Vagina (tissue), 2 donors: ENCODE data around the gene PDLIM1. TPM values are rescaled to one million over a fixed set of nuclear protein-coding genes. Genes with fewer than 3 reads are reported as not detected.
A peak's percentile ranks its signal among the peaks of the same experiment; 100 is the strongest.

ENCODE experiments used
- DNase-seq, 2 donors: peaks; one replicate each; pipeline ENCODE4 v3.0.0-alpha.2; 2017; ENCODE audit errors: extremely low spot score in 2 of 2
- H3K27ac ChIP-seq: fragments of 200-600 bp; sonication (generic); one replicate; pipeline ENCODE4 v1.5.1; 2019
- H3K27me3 ChIP-seq: fragments of 200-600 bp; sonication (generic); one replicate; pipeline ENCODE4 v1.5.1; 2019
- H3K36me3 ChIP-seq, 2 donors: fragments of 200-600 bp; sonication (generic); one replicate each; pipeline ENCODE4 v1.5.1; 2017 to 2019
- H3K4me1 ChIP-seq: fragments of 200-600 bp; sonication (generic); one replicate; pipeline ENCODE4 v1.5.1; 2019
- H3K4me3 ChIP-seq, 2 donors: fragments of 200-600 bp; sonication (generic); 1 replicate in 1 of 2; 2 replicates in 1 of 2; pipeline ENCODE4 v1.5.1; 2016 to 2019
- H3K9me3 ChIP-seq: fragments of 200-600 bp; sonication (generic); one replicate; pipeline ENCODE4 v1.5.1; 2019
- POLR2A ChIP-seq, 2 donors: fragments of 450-650 bp; IDR thresholded peaks; one replicate each; pipeline ENCODE4 v1.6.1; 2017; ENCODE audit warnings: antibody characterized with exemption in 2 of 2, mild to moderate bottlenecking in 2 of 2, moderate library complexity in 2 of 2
- POLR2AphosphoS5 ChIP-seq, 2 donors: sonication (generic); formaldehyde crosslinking; IDR thresholded peaks; one replicate each; pipeline ENCODE4 v1.9.0; 2017; ENCODE audit warnings: antibody characterized with exemption in 2 of 2, mild to moderate bottlenecking in 2 of 2, low read depth in 1 of 2; ENCODE audit not compliant: insufficient read depth in 1 of 2
- intact Hi-C: fragments of 100-400 bp; cut with DNase I; formaldehyde crosslinking; loops from one replicate; pipeline ENCODE4 v1.15.1; 2023
- total RNA-seq: library from RNA; depleted of rRNA; stranded (reverse); fragments of >200 nt; gene quantifications from one replicate; pipeline ENCODE4 v1.2.3, GENCODE V29; 2016
- TF ChIP-seq, protein P1 (sequence below), 3 experiments: fragments of 450-650 bp in 2 of 3; fragments of 200-600 bp in 1 of 3; sonication (generic) in 1 of 3; IDR thresholded peaks; one replicate each; pipeline ENCODE4 v1.5.1; 2017 to 2019; ENCODE audit warnings: antibody characterized with exemption in 3 of 3, mild to moderate bottlenecking in 2 of 3, moderate library complexity in 2 of 3

The PDLIM1 gene
- total RNA-seq, 1 donor from 2014 or later = 181 TPM

DNA sequence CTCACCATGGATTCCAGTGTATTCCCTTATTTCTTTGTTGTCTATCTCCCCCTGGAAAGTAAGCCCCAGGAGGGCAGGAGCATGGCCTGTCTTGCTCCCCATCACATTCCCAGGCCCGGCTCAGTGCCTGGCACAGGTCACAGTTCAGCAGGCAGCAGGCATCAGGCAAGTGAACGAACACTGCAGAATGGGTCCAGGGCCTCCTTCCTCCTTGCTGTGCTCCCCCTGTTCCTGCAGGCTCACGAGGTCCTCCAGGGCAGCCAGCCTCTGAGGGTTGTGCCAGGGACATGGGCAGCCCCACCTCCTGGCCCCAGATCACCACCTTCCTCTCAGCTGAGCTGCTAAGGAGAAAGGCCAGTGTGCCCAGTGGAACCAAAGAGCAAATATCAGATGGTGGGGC lies 41.8 kb downstream of the PDLIM1 start:
- no peak for TF ChIP-seq POLR2AphosphoS5 (IDR thresholded peaks at IDR 0.05; ENCODE audit: insufficient read depth in 1 of 2, low read depth in 1 of 2)
- no peak for TF ChIP-seq POLR2A (IDR thresholded peaks at IDR 0.05)
- TF ChIP-seq, protein P1, sequence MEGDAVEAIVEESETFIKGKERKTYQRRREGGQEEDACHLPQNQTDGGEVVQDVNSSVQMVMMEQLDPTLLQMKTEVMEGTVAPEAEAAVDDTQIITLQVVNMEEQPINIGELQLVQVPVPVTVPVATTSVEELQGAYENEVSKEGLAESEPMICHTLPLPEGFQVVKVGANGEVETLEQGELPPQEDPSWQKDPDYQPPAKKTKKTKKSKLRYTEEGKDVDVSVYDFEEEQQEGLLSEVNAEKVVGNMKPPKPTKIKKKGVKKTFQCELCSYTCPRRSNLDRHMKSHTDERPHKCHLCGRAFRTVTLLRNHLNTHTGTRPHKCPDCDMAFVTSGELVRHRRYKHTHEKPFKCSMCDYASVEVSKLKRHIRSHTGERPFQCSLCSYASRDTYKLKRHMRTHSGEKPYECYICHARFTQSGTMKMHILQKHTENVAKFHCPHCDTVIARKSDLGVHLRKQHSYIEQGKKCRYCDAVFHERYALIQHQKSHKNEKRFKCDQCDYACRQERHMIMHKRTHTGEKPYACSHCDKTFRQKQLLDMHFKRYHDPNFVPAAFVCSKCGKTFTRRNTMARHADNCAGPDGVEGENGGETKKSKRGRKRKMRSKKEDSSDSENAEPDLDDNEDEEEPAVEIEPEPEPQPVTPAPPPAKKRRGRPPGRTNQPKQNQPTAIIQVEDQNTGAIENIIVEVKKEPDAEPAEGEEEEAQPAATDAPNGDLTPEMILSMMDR (IDR thresholded peaks at IDR 0.05) = no peak
- intact Hi-C loops = loop anchor here (10.0 kb wide), 2 partner anchors 106 to 356 kb away; no protein-coding TSS in a partner anchor
- no peaks in the 10 kb centered on the region for H3K27me3 ChIP-seq
- H3K36me3 ChIP-seq = peaks cover 0 to 21% of the 10 kb centered on the region in 2 donors
- peaks cover 29% of the 10 kb centered on the region for H3K4me1 ChIP-seq
- no peak overlapping the region for H3K4me3 ChIP-seq
- H3K9me3 ChIP-seq = no peaks in the 10 kb centered on the region
- no peak overlapping the region for H3K27ac ChIP-seq
- no peak for DNase-seq

DNA sequence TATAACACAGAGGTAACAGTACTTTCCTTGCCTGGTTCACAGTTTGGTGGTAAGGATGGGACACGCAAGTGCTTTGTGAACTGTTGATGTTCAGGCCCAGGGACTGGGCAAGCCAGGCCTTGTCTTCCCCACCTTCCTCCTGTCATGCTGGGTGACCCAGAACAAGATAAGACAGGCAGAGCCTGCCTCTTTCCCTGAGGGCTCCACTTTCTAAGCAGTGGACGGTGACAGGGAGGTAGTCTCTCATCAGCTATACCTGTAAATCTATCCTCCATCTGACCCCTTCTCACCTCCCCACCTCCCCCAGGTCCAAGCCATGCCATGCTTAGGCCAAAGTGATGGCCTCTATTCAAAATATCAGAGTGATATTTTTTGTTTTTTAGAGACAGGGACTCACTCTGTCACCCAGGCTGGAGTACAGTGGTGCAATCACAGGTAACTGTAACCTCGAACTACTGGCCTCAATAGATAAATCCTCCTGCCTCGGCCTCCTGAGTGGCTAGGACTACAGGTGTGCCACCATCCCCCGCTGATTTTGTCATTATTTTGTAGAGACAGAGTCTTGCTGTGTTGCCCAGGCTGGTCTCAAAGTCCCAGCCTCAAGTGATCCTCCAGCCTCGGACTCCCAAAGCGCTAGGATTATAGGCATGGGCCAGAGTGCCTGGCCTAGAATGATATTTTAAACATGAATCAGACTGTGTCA lies 42.8 kb downstream of the PDLIM1 start:
- no peaks in the 10 kb centered on the region for H3K9me3 ChIP-seq
- DNase-seq = no peak
- no peak for TF ChIP-seq POLR2AphosphoS5 (IDR thresholded peaks at IDR 0.05; ENCODE audit: insufficient read depth in 1 of 2, low read depth in 1 of 2)
- H3K4me1 ChIP-seq = peaks cover 29% of the 10 kb centered on the region
- H3K27ac ChIP-seq = peak overlapping the region; percentile 63
- intact Hi-C loops = loop anchor here (10.0 kb wide), 2 partner anchors 107 to 357 kb away; no protein-coding TSS in a partner anchor
- no peaks in the 10 kb centered on the region for H3K27me3 ChIP-seq
- peaks cover 0 to 21% of the 10 kb centered on the region in 2 donors for H3K36me3 ChIP-seq
- H3K4me3 ChIP-seq = no peak overlapping the region

DNA sequence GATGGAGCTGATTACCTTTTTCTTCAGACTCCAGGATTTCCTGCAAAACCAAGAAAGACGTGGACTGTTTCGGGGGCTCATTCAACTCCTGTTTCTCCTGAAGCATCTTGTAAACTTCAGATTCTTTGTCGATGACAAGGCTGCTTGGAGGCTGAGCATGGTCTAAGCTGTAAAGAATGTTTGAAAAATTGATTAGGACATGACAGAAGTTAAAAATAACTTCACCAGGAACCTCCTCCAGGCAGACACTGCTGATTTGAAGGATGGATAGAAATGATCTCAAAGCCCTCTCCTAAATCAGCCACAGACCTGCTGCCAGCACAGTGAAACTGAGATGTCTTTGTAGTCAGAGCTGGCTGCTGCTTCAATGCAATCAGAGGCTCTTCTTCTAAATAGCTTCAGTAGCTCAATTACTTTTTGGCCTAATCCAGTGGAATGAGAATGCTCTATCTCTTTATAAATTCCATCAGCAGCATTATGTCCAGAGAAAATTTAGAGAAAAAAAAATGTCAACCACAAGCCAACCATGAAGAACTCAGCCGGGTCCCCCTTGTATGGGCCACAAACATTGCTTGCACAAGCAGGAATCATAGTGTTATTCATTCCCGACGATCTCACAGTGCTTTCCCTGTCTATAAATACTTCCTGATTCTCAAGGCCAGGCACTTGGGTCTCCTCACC lies 43.5 kb downstream of the PDLIM1 start:
- intact Hi-C loops = loop anchor here (10.0 kb wide), 2 partner anchors 107 to 357 kb away; no protein-coding TSS in a partner anchor

DNA sequence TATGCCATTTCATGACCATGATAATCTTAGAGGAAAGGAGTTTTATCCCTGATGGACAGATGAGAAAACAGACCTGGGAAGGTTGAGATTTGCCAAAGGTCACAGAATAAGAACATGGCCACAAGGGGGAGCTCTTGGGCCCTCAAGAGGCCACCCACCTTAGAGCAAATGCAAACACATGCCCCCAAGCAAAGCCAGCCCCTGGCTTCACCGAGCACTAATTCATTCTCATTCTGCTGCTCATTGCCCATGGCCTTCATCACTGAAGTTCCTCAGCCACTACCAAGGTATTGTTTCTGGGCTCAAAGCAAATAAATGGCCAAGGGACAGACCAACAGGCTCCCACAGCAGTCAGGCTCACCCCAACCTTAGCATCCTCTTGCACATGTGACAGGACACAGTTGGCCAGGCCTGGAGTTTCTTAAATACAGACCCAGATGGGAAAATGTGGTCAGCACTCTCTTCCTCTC lies 44.2 kb downstream of the PDLIM1 start:
- no peaks in the 10 kb centered on the region for H3K27me3 ChIP-seq
- no peaks in the 10 kb centered on the region for H3K9me3 ChIP-seq
- peak in 1 of 2 donors; percentile 88 for DNase-seq
- H3K27ac ChIP-seq = peak overlapping the region; percentile 63
- no peak overlapping the region for H3K4me3 ChIP-seq
- peaks cover 29% of the 10 kb centered on the region for H3K4me1 ChIP-seq
- peaks cover 0 to 21% of the 10 kb centered on the region in 2 donors for H3K36me3 ChIP-seq
- intact Hi-C loops = loop anchor here (10.0 kb wide), 2 partner anchors 108 to 358 kb away; no protein-coding TSS in a partner anchor
- no peak for TF ChIP-seq POLR2AphosphoS5 (IDR thresholded peaks at IDR 0.05; ENCODE audit: insufficient read depth in 1 of 2, low read depth in 1 of 2)
- TF ChIP-seq, protein P1 (IDR thresholded peaks at IDR 0.05) = peak; percentile 55 to 83 (median 82)

More for the DNA sequence above, 43.5 kb downstream of the PDLIM1 start:
- Histone ChIP-seq H3K4me1 (peaks cover 29% of the 10 kb centered on the region), H3K36me3 (peaks cover 0 to 21% of the 10 kb centered on the region in 2 donors), H3K27ac (peak overlapping the region; percentile 63), H3K27me3 (no peaks in the 10 kb centered on the region), H3K9me3 (no peaks in the 10 kb centered on the region), H3K4me3 (no peak overlapping the region)
- DNase-seq = no peak
- TF ChIP-seq POLR2A (IDR thresholded peaks at IDR 0.05) = no peak
- no peak for TF ChIP-seq POLR2AphosphoS5 (IDR thresholded peaks at IDR 0.05; ENCODE audit: insufficient read depth in 1 of 2, low read depth in 1 of 2)

DNA sequence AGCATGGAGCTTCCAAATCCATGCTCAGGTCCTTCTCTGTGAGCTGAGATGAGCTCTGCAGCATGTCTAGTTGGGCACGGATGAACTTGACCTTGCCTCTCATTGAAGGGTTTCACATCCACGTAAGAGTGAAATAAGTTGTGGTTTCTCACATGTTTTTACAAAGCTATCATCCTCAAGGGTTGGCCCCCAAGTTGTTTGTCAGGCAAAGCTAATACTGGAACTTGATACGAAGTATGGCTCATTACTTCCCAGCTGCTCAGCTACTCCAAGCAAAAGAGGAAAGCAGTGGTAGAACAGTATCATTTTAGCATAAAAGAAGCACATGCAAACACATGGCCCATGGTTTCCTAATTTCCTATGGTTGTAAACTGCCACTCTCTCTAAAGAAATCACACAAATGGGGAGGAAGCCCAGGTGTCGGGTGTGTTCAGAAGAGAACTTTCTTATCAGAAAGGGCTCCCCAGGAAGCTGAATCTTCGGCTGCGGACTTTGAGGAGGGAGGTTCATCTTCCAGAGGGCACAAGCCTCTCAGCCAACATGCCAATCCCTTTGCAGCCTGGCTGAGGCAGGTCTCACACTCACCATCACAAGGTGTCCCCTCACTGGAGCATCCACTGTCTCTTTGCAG lies 45.3 kb downstream of the PDLIM1 start:
- Histone ChIP-seq H3K36me3 (peaks cover 0 to 21% of the 10 kb centered on the region in 2 donors), H3K9me3 (no peaks in the 10 kb centered on the region), H3K4me3 (no peak overlapping the region), H3K27ac (no peak overlapping the region), H3K4me1 (peaks cover 29% of the 10 kb centered on the region), H3K27me3 (no peaks in the 10 kb centered on the region)
- intact Hi-C loops = loop anchor here (10.0 kb wide), 2 partner anchors 109 to 359 kb away; no protein-coding TSS in a partner anchor
- no peak for DNase-seq
- TF ChIP-seq, protein P1 (IDR thresholded peaks at IDR 0.05) = no peak
- TF ChIP-seq POLR2AphosphoS5 (IDR thresholded peaks at IDR 0.05; ENCODE audit: insufficient read depth in 1 of 2, low read depth in 1 of 2) (no peak), POLR2A (IDR thresholded peaks at IDR 0.05) (no peak)
